SJSA1 (cell line): ENCODE data around the gene SPATA22. TPM values are rescaled to one million over a fixed set of nuclear protein-coding genes. Genes with fewer than 3 reads are reported as not detected.
"Not testable (repeated sequence)": the region's sequence is repeated elsewhere in the genome, so short reads cannot be mapped to it uniquely, and the experiment has no call there.

ENCODE experiments used
- DNase-seq, 2 experiments: peaks; one replicate each; pipeline ENCODE4 v3.0.0-alpha.2; 2015 to 2020; ENCODE audit warnings: low spot score in 2 of 2, low read depth in 1 of 2
- H3K27ac ChIP-seq: fragments of 250-450 bp; sonication (Bioruptor Pico); 2 replicates; pipeline ENCODE4 v1.5.1; 2020; ENCODE audit warnings: mild to moderate bottlenecking, moderate library complexity
- H3K27me3 ChIP-seq: fragments of 250-450 bp; sonication (Bioruptor Pico); replicated peaks from 2 replicates; pipeline ENCODE4 v1.5.1; 2020; ENCODE audit warnings: mild to moderate bottlenecking, moderate library complexity
- H3K36me3 ChIP-seq: fragments of 250-450 bp; sonication (Bioruptor Pico); 2 replicates; pipeline ENCODE4 v1.5.1; 2020; ENCODE audit warnings: mild to moderate bottlenecking
- H3K4me1 ChIP-seq: fragments of 250-450 bp; sonication (Bioruptor Pico); replicated peaks from 2 replicates; pipeline ENCODE4 v1.6.1; 2021; ENCODE audit warnings: mild to moderate bottlenecking
- H3K4me3 ChIP-seq: fragments of 250-450 bp; sonication (Bioruptor Pico); 2 replicates; pipeline ENCODE4 v1.5.1; 2020; ENCODE audit warnings: mild to moderate bottlenecking
- H3K9me3 ChIP-seq: fragments of 250-450 bp; sonication (Bioruptor Pico); replicated peaks from 2 replicates; pipeline ENCODE4 v1.5.1; 2020; ENCODE audit warnings: mild to moderate bottlenecking
- total RNA-seq: library from RNA; depleted of rRNA; stranded (reverse); fragments of >200 nt; shearing (Covaris generic); gene quantifications from 2 replicates; pipeline ENCODE4 v1.2.3, GENCODE V29; 2014; rRNA removed

The SPATA22 gene
- total RNA-seq = not detected in 2 replicates

- no peak within 1 kb of the TSS for H3K27ac ChIP-seq
- H3K27me3 ChIP-seq = 0 out of 2 replicates have a peak, but pooled peaks cover 4% of the 10 kb centered on the region
- DNase-seq = no peak
- H3K9me3 ChIP-seq = no peaks in the 10 kb centered on the region
- no peak within 1 kb of the TSS for H3K4me3 ChIP-seq
- H3K4me1 ChIP-seq = no peaks in the 10 kb centered on the region
- no peaks in the 10 kb centered on the region for H3K36me3 ChIP-seq
Measured at GRCh38 chr17:3471599-3471998, at the start of gene SPATA22. Gene SPATA22, minus strand, starts transcription at chr17:3471819. Its CDS starts 2,494 bp downstream, at chr17:3469325.

- not testable (repeated sequence) for H3K4me1 ChIP-seq, H3K9me3 ChIP-seq, H3K27ac ChIP-seq, H3K36me3 ChIP-seq, DNase-seq, H3K27me3 ChIP-seq, H3K4me3 ChIP-seq
Measured at GRCh38 chr17:3519472-3519871, 47.9 kb upstream of the SPATA22 start.

- Histone ChIP-seq H3K27me3 (no peaks in the 10 kb centered on the region), H3K4me3 (no peak overlapping the region), H3K27ac (no peak overlapping the region), H3K36me3 (no peaks in the 10 kb centered on the region), H3K4me1 (no peaks in the 10 kb centered on the region), H3K9me3 (no peaks in the 10 kb centered on the region)
- no peak for DNase-seq
Measured at GRCh38 chr17:3514873-3515272, 43.3 kb upstream of the SPATA22 start.

GRCh38 chr17:3514167-3514566 is 42.5 kb upstream of the SPATA22 start:
- not testable (repeated sequence) for DNase-seq, H3K36me3 ChIP-seq, H3K27me3 ChIP-seq, H3K4me1 ChIP-seq, H3K27ac ChIP-seq, H3K9me3 ChIP-seq, H3K4me3 ChIP-seq

- DNase-seq = no peak
- no peak overlapping the region for H3K27ac ChIP-seq
Measured at GRCh38 chr17:3513305-3514035, 41.9 kb upstream of the SPATA22 start.

GRCh38 chr17:3512505-3513171 is 41.0 kb upstream of the SPATA22 start:
- Histone ChIP-seq H3K27me3 (no peaks in the 10 kb centered on the region), H3K4me1 (no peaks in the 10 kb centered on the region), H3K4me3 (no peak overlapping the region), H3K27ac (no peak overlapping the region), H3K9me3 (no peaks in the 10 kb centered on the region), H3K36me3 (no peaks in the 10 kb centered on the region)
- DNase-seq = no peak

More at GRCh38 chr17:3513305-3514035, 41.9 kb upstream of the SPATA22 start:
- H3K36me3 ChIP-seq = no peaks in the 10 kb centered on the region
- H3K4me1 ChIP-seq = no peaks in the 10 kb centered on the region
- H3K4me3 ChIP-seq = no peak overlapping the region
- no peaks in the 10 kb centered on the region for H3K27me3 ChIP-seq
- H3K9me3 ChIP-seq = no peaks in the 10 kb centered on the region

GRCh38 chr17:3511852-3512504 is 40.4 kb upstream of the SPATA22 start:
- Histone ChIP-seq H3K4me1 (no peaks in the 10 kb centered on the region), H3K9me3 (no peaks in the 10 kb centered on the region), H3K27me3 (no peaks in the 10 kb centered on the region), H3K27ac (no peak overlapping the region), H3K4me3 (no peak overlapping the region), H3K36me3 (no peaks in the 10 kb centered on the region)
- DNase-seq = no peak

- no peak overlapping the region for H3K4me3 ChIP-seq
- no peaks in the 10 kb centered on the region for H3K4me1 ChIP-seq
- H3K27me3 ChIP-seq = no peaks in the 10 kb centered on the region
- H3K36me3 ChIP-seq = no peaks in the 10 kb centered on the region
- no peak for DNase-seq
- no peaks in the 10 kb centered on the region for H3K9me3 ChIP-seq
- H3K27ac ChIP-seq = no peak overlapping the region
Measured at GRCh38 chr17:3510090-3510489, 38.5 kb upstream of the SPATA22 start.

GRCh38 chr17:3507869-3508268 is 36.2 kb upstream of the SPATA22 start:
- DNase-seq = no peak
- no peak overlapping the region for H3K27ac ChIP-seq
- no peaks in the 10 kb centered on the region for H3K9me3 ChIP-seq
- H3K27me3 ChIP-seq = no peaks in the 10 kb centered on the region
- no peaks in the 10 kb centered on the region for H3K36me3 ChIP-seq
- no peak overlapping the region for H3K4me3 ChIP-seq
- no peaks in the 10 kb centered on the region for H3K4me1 ChIP-seq

GRCh38 chr17:3507071-3507470 is 35.5 kb upstream of the SPATA22 start:
- no peaks in the 10 kb centered on the region for H3K36me3 ChIP-seq
- H3K27ac ChIP-seq = no peak overlapping the region
- H3K9me3 ChIP-seq = no peaks in the 10 kb centered on the region
- H3K27me3 ChIP-seq = no peaks in the 10 kb centered on the region
- H3K4me1 ChIP-seq = no peaks in the 10 kb centered on the region
- no peak overlapping the region for H3K4me3 ChIP-seq
- DNase-seq = no peak

- no peaks in the 10 kb centered on the region for H3K36me3 ChIP-seq
- no peaks in the 10 kb centered on the region for H3K9me3 ChIP-seq
- H3K4me3 ChIP-seq = no peak overlapping the region
- no peak for DNase-seq
- no peaks in the 10 kb centered on the region for H3K4me1 ChIP-seq
- no peak overlapping the region for H3K27ac ChIP-seq
- no peaks in the 10 kb centered on the region for H3K27me3 ChIP-seq
Measured at GRCh38 chr17:3506054-3506453, 34.4 kb upstream of the SPATA22 start.

- no peaks in the 10 kb centered on the region for H3K36me3 ChIP-seq
- no peak overlapping the region for H3K4me3 ChIP-seq
- DNase-seq = no peak
- no peaks in the 10 kb centered on the region for H3K27me3 ChIP-seq
- H3K4me1 ChIP-seq = no peaks in the 10 kb centered on the region
- no peaks in the 10 kb centered on the region for H3K9me3 ChIP-seq
- no peak overlapping the region for H3K27ac ChIP-seq
Measured at GRCh38 chr17:3505008-3505407, 33.4 kb upstream of the SPATA22 start.

GRCh38 chr17:3503285-3503684 is 31.7 kb upstream of the SPATA22 start:
- Histone ChIP-seq H3K27me3 (no peaks in the 10 kb centered on the region), H3K27ac (no peak overlapping the region), H3K4me1 (no peaks in the 10 kb centered on the region), H3K9me3 (no peaks in the 10 kb centered on the region), H3K4me3 (no peak overlapping the region), H3K36me3 (no peaks in the 10 kb centered on the region)
- DNase-seq = no peak

GRCh38 chr17:3502466-3502865 is 30.8 kb upstream of the SPATA22 start:
- Histone ChIP-seq H3K9me3 (no peaks in the 10 kb centered on the region), H3K27ac (no peak overlapping the region), H3K27me3 (no peaks in the 10 kb centered on the region), H3K4me1 (no peaks in the 10 kb centered on the region), H3K36me3 (no peaks in the 10 kb centered on the region), H3K4me3 (no peak overlapping the region)
- DNase-seq = no peak
